ENCODE data around the gene CACNA1D. TPM values are rescaled to one million over a fixed set of nuclear protein-coding genes. Genes with fewer than 3 reads are reported as not detected.

The CACNA1D gene
- total RNA-seq, 4 donors from 2014 or later = 12.7 to 98.9 (median 25.0) TPM

DNA sequence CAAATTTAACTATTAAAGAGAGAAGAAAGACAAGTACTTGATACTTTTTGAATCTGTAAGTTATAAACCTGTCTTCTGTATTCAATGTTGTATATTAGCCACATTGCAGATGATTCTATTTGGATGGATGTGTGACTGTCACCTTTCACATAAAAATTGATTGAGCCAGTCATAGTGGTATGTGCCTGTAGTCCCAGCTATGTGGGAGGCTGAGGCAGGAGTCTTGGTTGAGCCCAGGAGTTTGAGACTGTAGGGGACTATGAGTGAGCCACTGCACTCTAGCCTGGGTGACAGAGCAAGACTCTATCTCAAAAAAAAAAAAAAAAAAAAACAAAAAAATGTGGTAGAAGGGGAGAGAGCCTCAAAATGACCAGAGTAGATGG is 12.3 kb downstream of the CACNA1D start:
- H3K27ac ChIP-seq = no peak overlapping the region
- no peaks in the 10 kb centered on the region for H3K36me3 ChIP-seq
- no peaks in the 10 kb centered on the region for H3K27me3 ChIP-seq
- in situ Hi-C loops (cut with MboI; ENCODE audit: low pct_ligation_motif_present in 1 of 4, low pct_unique_long_range_greater_than_20kb in 1 of 4, low sequenced_read_pairs in 3 of 4) = no loop called here
- TF ChIP-seq EP300 (IDR thresholded peaks at IDR 0.05; ENCODE audit: low read depth) (no peak), POLR2AphosphoS5 (IDR thresholded peaks at IDR 0.05) (no peak), POLR2A (IDR thresholded peaks at IDR 0.05) (no peak)
- TF ChIP-seq, protein P1, sequence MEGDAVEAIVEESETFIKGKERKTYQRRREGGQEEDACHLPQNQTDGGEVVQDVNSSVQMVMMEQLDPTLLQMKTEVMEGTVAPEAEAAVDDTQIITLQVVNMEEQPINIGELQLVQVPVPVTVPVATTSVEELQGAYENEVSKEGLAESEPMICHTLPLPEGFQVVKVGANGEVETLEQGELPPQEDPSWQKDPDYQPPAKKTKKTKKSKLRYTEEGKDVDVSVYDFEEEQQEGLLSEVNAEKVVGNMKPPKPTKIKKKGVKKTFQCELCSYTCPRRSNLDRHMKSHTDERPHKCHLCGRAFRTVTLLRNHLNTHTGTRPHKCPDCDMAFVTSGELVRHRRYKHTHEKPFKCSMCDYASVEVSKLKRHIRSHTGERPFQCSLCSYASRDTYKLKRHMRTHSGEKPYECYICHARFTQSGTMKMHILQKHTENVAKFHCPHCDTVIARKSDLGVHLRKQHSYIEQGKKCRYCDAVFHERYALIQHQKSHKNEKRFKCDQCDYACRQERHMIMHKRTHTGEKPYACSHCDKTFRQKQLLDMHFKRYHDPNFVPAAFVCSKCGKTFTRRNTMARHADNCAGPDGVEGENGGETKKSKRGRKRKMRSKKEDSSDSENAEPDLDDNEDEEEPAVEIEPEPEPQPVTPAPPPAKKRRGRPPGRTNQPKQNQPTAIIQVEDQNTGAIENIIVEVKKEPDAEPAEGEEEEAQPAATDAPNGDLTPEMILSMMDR (IDR thresholded peaks at IDR 0.05) = no peak
- no peak overlapping the region for H3K4me3 ChIP-seq
- H3K4me1 ChIP-seq = no peaks in the 10 kb centered on the region
- no peaks in the 10 kb centered on the region for H3K9me3 ChIP-seq
- DNase-seq = no peak
- intact Hi-C loops (cut with DNase I; ENCODE audit: low total_unique reads) = no loop called here

DNA sequence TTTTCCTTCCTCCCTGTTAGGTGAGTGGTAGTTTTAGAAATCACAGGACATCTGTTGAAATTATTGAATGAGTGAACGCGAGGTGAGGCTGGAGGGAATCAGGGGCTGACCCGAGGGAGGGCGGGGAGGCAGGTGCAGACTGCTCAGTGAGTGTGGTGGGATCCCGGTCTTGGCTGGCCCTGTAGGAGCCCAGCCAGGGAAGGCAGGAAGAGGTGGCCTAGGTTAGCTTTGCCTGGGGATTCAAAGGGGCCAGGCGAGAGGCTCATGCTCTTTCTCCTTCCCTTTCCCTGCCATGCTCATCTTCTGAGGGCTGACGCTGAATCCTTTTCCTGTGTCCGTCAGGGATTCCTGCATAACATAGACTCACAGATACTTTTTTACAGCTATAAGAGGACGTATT is 15.1 kb downstream of the CACNA1D start:
- H3K27me3 ChIP-seq = no peaks in the 10 kb centered on the region
- no peaks in the 10 kb centered on the region for H3K4me1 ChIP-seq
- no peaks in the 10 kb centered on the region for H3K9me3 ChIP-seq
- 83 to 85% methylated on average over 7 to 9 of the region's 9 CpGs for WGBS, 2 donors (ENCODE audit: low coverage in 1 of 2)
- in situ Hi-C loops (cut with MboI; ENCODE audit: low pct_ligation_motif_present in 1 of 4, low pct_unique_long_range_greater_than_20kb in 1 of 4, low sequenced_read_pairs in 3 of 4) = no loop called here
- DNase-seq = no peak
- H3K36me3 ChIP-seq = no peaks in the 10 kb centered on the region
- no peak overlapping the region for H3K27ac ChIP-seq
- intact Hi-C loops (cut with DNase I; ENCODE audit: low total_unique reads) = no loop called here
- TF ChIP-seq, protein P1 (IDR thresholded peaks at IDR 0.05) = no peak
- TF ChIP-seq POLR2A (IDR thresholded peaks at IDR 0.05) (no peak), EP300 (IDR thresholded peaks at IDR 0.05; ENCODE audit: low read depth) (no peak), POLR2AphosphoS5 (IDR thresholded peaks at IDR 0.05) (no peak)
- no peak overlapping the region for H3K4me3 ChIP-seq

DNA sequence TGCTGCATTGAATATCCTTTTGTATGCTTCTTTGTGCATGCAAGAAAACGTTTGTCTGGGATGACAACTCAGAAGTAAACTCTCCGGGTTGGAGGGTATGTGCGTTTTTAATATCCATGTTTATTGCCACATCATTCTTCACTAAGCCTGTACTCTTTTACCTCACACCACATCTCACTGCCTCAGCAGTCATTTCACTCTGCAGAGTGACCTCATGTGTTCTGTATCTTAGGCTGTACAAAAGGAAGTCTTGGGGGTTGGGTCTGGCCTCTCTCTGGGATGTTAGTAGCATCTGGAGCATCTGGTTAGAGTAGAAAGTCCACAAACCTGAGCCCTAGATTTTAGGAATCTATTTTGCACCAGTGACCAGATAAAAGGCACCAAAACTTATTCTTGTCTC is 16.1 kb downstream of the CACNA1D start:
- H3K9me3 ChIP-seq = no peaks in the 10 kb centered on the region
- intact Hi-C loops (cut with DNase I; ENCODE audit: low total_unique reads) = no loop called here
- H3K4me3 ChIP-seq = no peak overlapping the region
- WGBS, 2 donors (ENCODE audit: low coverage in 1 of 2) = 43 to 54% methylated on average over 3 of the region's 3 CpGs
- no peaks in the 10 kb centered on the region for H3K27me3 ChIP-seq
- TF ChIP-seq POLR2A (IDR thresholded peaks at IDR 0.05) (no peak), POLR2AphosphoS5 (IDR thresholded peaks at IDR 0.05) (no peak), EP300 (IDR thresholded peaks at IDR 0.05; ENCODE audit: low read depth) (no peak)
- TF ChIP-seq, protein P1 (IDR thresholded peaks at IDR 0.05) = no peak
- no peaks in the 10 kb centered on the region for H3K4me1 ChIP-seq
- no peak for DNase-seq
- no peaks in the 10 kb centered on the region for H3K36me3 ChIP-seq
- in situ Hi-C loops (cut with MboI; ENCODE audit: low pct_ligation_motif_present in 1 of 4, low pct_unique_long_range_greater_than_20kb in 1 of 4, low sequenced_read_pairs in 3 of 4) = no loop called here
- H3K27ac ChIP-seq = no peak overlapping the region

DNA sequence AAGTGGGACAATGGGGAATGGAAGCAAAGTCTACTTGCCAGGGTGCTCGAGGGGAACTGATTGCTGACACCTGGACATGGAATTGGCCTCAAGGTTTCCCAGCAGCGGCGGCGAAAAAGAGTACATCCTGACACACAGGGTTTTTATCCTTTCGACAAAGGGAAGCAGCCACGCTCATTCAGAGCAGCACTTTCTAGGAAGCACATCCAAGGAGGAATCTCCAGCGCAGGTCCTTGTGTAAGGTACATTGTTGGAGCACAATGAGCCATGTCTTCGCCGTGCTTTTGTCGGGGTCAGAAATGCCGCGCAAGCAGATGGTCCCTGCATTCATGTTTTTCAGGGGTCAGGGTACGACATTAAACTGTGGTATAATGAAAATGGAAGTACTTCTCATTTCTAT is 16.8 kb downstream of the CACNA1D start:
- no peak for DNase-seq
- no peaks in the 10 kb centered on the region for H3K9me3 ChIP-seq
- TF ChIP-seq POLR2AphosphoS5 (IDR thresholded peaks at IDR 0.05) (no peak), EP300 (IDR thresholded peaks at IDR 0.05; ENCODE audit: low read depth) (no peak), POLR2A (IDR thresholded peaks at IDR 0.05) (no peak)
- TF ChIP-seq, protein P1 (IDR thresholded peaks at IDR 0.05) = no peak
- no peaks in the 10 kb centered on the region for H3K36me3 ChIP-seq
- in situ Hi-C loops (cut with MboI; ENCODE audit: low pct_ligation_motif_present in 1 of 4, low pct_unique_long_range_greater_than_20kb in 1 of 4, low sequenced_read_pairs in 3 of 4) = no loop called here
- 81 to 87% methylated on average over 4 to 13 of the region's 13 CpGs for WGBS, 2 donors (ENCODE audit: low coverage in 1 of 2)
- intact Hi-C loops (cut with DNase I; ENCODE audit: low total_unique reads) = no loop called here
- no peak overlapping the region for H3K4me3 ChIP-seq
- H3K27ac ChIP-seq = no peak overlapping the region
- no peaks in the 10 kb centered on the region for H3K27me3 ChIP-seq
- no peaks in the 10 kb centered on the region for H3K4me1 ChIP-seq
